Tibial nerve (tissue), 4 donors: ENCODE data around the gene BFAR. TPM values are rescaled to one million over a fixed set of nuclear protein-coding genes. Genes with fewer than 3 reads are reported as not detected.

Experiments used
- DNase-seq, 2 donors: peaks; one replicate each; pipeline ENCODE4 v3.0.0-alpha.2; 2019; ENCODE audit warnings: low spot score in 2 of 2
- H3K27ac ChIP-seq, 4 donors: fragments of 200-600 bp; sonication (generic) in 3 of 4; one replicate each; pipeline ENCODE4 v1.5.1; 2017 to 2019; ENCODE audit warnings: mild to moderate bottlenecking in 1 of 4
- H3K27me3 ChIP-seq, 2 donors: fragments of 200-600 bp; sonication (generic) in 1 of 2; one replicate each; pipeline versions ENCODE4 v1.5.1 to v1.6.0; 2017 to 2019
- H3K36me3 ChIP-seq, 3 donors: fragments of 200-600 bp; sonication (generic); one replicate each; pipeline ENCODE4 v1.5.1; 2018 to 2019
- H3K4me1 ChIP-seq, 4 donors: fragments of 200-600 bp; sonication (generic) in 3 of 4; one replicate each; pipeline ENCODE4 v1.5.1; 2017 to 2019
- H3K4me3 ChIP-seq, 4 donors: fragments of 200-600 bp; sonication (generic) in 3 of 4; one replicate each; pipeline ENCODE4 v1.5.1; 2017 to 2019; ENCODE audit warnings: mild to moderate bottlenecking in 1 of 4, moderate library complexity in 1 of 4
- H3K9me3 ChIP-seq, 4 donors: fragments of 200-600 bp; sonication (generic) in 3 of 4; one replicate each; pipeline ENCODE4 v1.5.1; 2017 to 2019
- CTCF ChIP-seq, 5 experiments: fragments of 200-600 bp in 3 of 5; fragments of 450-650 bp in 2 of 5; sonication (generic) in 3 of 5; IDR thresholded peaks; one replicate each; pipeline ENCODE4 v1.5.1; 2016 to 2019; ENCODE audit warnings: antibody characterized with exemption in 5 of 5, mild to moderate bottlenecking in 3 of 5, moderate library complexity in 2 of 5
- EP300 ChIP-seq, 2 donors: sonication (generic); formaldehyde crosslinking; IDR thresholded peaks; one replicate each; pipeline ENCODE4 v1.6.1; 2017; ENCODE audit warnings: antibody characterized with exemption in 2 of 2, mild to moderate bottlenecking in 1 of 2
- POLR2A ChIP-seq, 2 donors: fragments of 450-650 bp; IDR thresholded peaks; one replicate each; pipeline ENCODE4 v1.6.1; 2017; ENCODE audit warnings: antibody characterized with exemption in 2 of 2, mild to moderate bottlenecking in 2 of 2, moderate library complexity in 2 of 2
- WGBS, 2 donors: methylation state at CpG; one replicate each; pipeline ENCODE4 v1.1.5; 2018; 5-methylcytosine and 5-hydroxymethylcytosine counted together
- total RNA-seq, 4 donors: library from RNA; depleted of rRNA; stranded (reverse); fragments of >200 nt; gene quantifications; one replicate each; pipeline ENCODE4 v1.1.0, GENCODE V29; 2016

Gene BFAR
- total RNA-seq, 4 donors from 2014 or later = 64.5 to 78.3 (median 71.9) TPM

GRCh38 chr16:14649816-14650215 lies 17.1 kb downstream of the BFAR start:
- Histone ChIP-seq H3K4me1 (no peaks in the 10 kb centered on the region), H3K27me3 (no peaks in the 10 kb centered on the region), H3K36me3 (peaks cover 3 to 96% (median 28%) of the 10 kb centered on the region in 3 donors), H3K9me3 (no peaks in the 10 kb centered on the region), H3K4me3 (no peak overlapping the region), H3K27ac (no peak overlapping the region)
- DNase-seq = no peak
- 96 to 97% methylated on average over 10 of the region's 10 CpGs for WGBS, 2 donors
- TF ChIP-seq POLR2A (IDR thresholded peaks at IDR 0.05) (no peak), CTCF (IDR thresholded peaks at IDR 0.05) (no peak), EP300 (IDR thresholded peaks at IDR 0.05) (no peak)

- no peak for DNase-seq
- TF ChIP-seq POLR2A (IDR thresholded peaks at IDR 0.05) (no peak), CTCF (IDR thresholded peaks at IDR 0.05) (no peak), EP300 (IDR thresholded peaks at IDR 0.05) (no peak)
- H3K27me3 ChIP-seq = no peaks in the 10 kb centered on the region
- no peaks in the 10 kb centered on the region for H3K9me3 ChIP-seq
- WGBS, 2 donors = 85 to 87% methylated on average over 6 of the region's 6 CpGs
- peaks cover 0 to 95% (median 30%) of the 10 kb centered on the region in 3 donors for H3K36me3 ChIP-seq
- no peaks in the 10 kb centered on the region for H3K4me1 ChIP-seq
- no peak overlapping the region for H3K27ac ChIP-seq
- no peak overlapping the region for H3K4me3 ChIP-seq
Observed at GRCh38 chr16:14650629-14651028, 17.9 kb downstream of the BFAR start.

- WGBS, 2 donors = 88 to 91% methylated on average over 2 of the region's 2 CpGs
- no peak for TF ChIP-seq CTCF (IDR thresholded peaks at IDR 0.05)
- no peak for TF ChIP-seq EP300 (IDR thresholded peaks at IDR 0.05)
- no peak for TF ChIP-seq POLR2A (IDR thresholded peaks at IDR 0.05)
- DNase-seq = no peak
- H3K27ac ChIP-seq = no peak overlapping the region
- H3K4me1 ChIP-seq = no peaks in the 10 kb centered on the region
- H3K36me3 ChIP-seq = peaks cover 6 to 95% (median 32%) of the 10 kb centered on the region in 3 donors
- H3K4me3 ChIP-seq = no peak overlapping the region
- no peaks in the 10 kb centered on the region for H3K9me3 ChIP-seq
- H3K27me3 ChIP-seq = no peaks in the 10 kb centered on the region
Observed at GRCh38 chr16:14652726-14653125, 20.0 kb downstream of the BFAR start.

- no peaks in the 10 kb centered on the region for H3K9me3 ChIP-seq
- TF ChIP-seq POLR2A (IDR thresholded peaks at IDR 0.05) = no peak
- no peak for TF ChIP-seq EP300 (IDR thresholded peaks at IDR 0.05)
- no peak for TF ChIP-seq CTCF (IDR thresholded peaks at IDR 0.05)
- no peaks in the 10 kb centered on the region for H3K27me3 ChIP-seq
- no peaks in the 10 kb centered on the region for H3K4me1 ChIP-seq
- no peak for DNase-seq
- 89 to 92% methylated on average over 2 of the region's 2 CpGs for WGBS, 2 donors
- no peak overlapping the region for H3K4me3 ChIP-seq
- no peak overlapping the region for H3K27ac ChIP-seq
- H3K36me3 ChIP-seq = peaks cover 6 to 95% (median 21%) of the 10 kb centered on the region in 3 donors
Observed at GRCh38 chr16:14658063-14658462, 25.3 kb downstream of the BFAR start.

- H3K27me3 ChIP-seq = no peaks in the 10 kb centered on the region
- no peak for DNase-seq
- no peaks in the 10 kb centered on the region for H3K9me3 ChIP-seq
- no peak overlapping the region for H3K27ac ChIP-seq
- no peak overlapping the region for H3K4me3 ChIP-seq
- TF ChIP-seq EP300 (IDR thresholded peaks at IDR 0.05) (no peak), POLR2A (IDR thresholded peaks at IDR 0.05) (no peak), CTCF (IDR thresholded peaks at IDR 0.05) (no peak)
- H3K36me3 ChIP-seq = peaks cover 0 to 81% (median under 1%) of the 10 kb centered on the region in 3 donors
- no peaks in the 10 kb centered on the region for H3K4me1 ChIP-seq
- WGBS, 2 donors = 81 to 84% methylated on average over 14 to 15 of the region's 16 CpGs
Observed at GRCh38 chr16:14667347-14668266, 34.9 kb downstream of the BFAR start.
